GM21367 (cell line): ENCODE results near the gene FGD6.

Experiments
- ATAC-seq: cut with Tn5 transposase; IDR thresholded peaks from one replicate; pipeline ENCODE4 v1.9.1; 2021; ENCODE audit not compliant: unreplicated experiment

The FGD6 gene

GRCh38 chr12:95034750-95035149 lies 182.5 kb downstream of the FGD6 start:
- ATAC-seq, result no peak
